CD4-positive, alpha-beta T cell (primary cell): ENCODE results near the gene NLGN1. TPM values are rescaled to one million over a fixed set of nuclear protein-coding genes. Genes with fewer than 3 reads are reported as not detected.

Experiments
- ATAC-seq: fragments of 200-7000 bp; cut with Tn5 transposase; one replicate; pipeline ENCODE4 v1.10.0; 2022; ENCODE audit warnings: mild to moderate bottlenecking; ENCODE audit not compliant: poor library complexity
- CTCF ChIA-PET: fragments of 350-600 bp; sonication (Branson Sonifier 250); formaldehyde crosslinking; loops from one replicate; lab custom pipeline; 2021; ENCODE audit warnings: antibody characterized with exemption, inconsistent platforms; lab: Charles Lee
- POLR2A ChIA-PET: fragments of 350-600 bp; sonication (Branson Sonifier 250); formaldehyde crosslinking; loops from one replicate; lab custom pipeline; 2021; ENCODE audit warnings: antibody characterized with exemption, inconsistent platforms; lab: Charles Lee
- DNase-seq, 14 experiments: peaks; one replicate each; pipeline ENCODE4 v3.0.0-alpha.2; 2013 to 2020; ENCODE audit warnings: mixed read lengths in 2 of 14
- H3K27ac ChIP-seq, 2 donors: one replicate each; pipeline versions ENCODE4 v1.5.1 to v1.7.0; 2013; ENCODE audit warnings: low read length in 2 of 2, low read depth in 1 of 2, mild to moderate bottlenecking in 1 of 2
- H3K27me3 ChIP-seq, 2 experiments: 1 replicate in 1 of 2; 2 replicates in 1 of 2; pipeline versions ENCODE4 v1.6.1 to v1.7.0; 2013; ENCODE audit warnings: low read length in 2 of 2, control low read depth in 1 of 2, mild to moderate bottlenecking in 1 of 2, moderate library complexity in 1 of 2; ENCODE audit not compliant: insufficient read depth in 2 of 2, control insufficient read depth in 1 of 2
- H3K36me3 ChIP-seq: one replicate; pipeline ENCODE4 v1.6.1; 2013; ENCODE audit warnings: low read length, control low read depth; ENCODE audit not compliant: insufficient read depth
- H3K4me1 ChIP-seq: one replicate; pipeline ENCODE4 v1.6.1; 2013; ENCODE audit warnings: low read length, control low read depth; ENCODE audit not compliant: insufficient read depth
- H3K4me3 ChIP-seq: one replicate; pipeline ENCODE4 v1.5.1; 2013; ENCODE audit warnings: mild to moderate bottlenecking, low read length, moderate library complexity
- H3K9me3 ChIP-seq, 2 experiments: 1 replicate in 1 of 2; 2 replicates in 1 of 2; pipeline versions ENCODE4 v1.6.1 to v1.7.0; 2013; ENCODE audit warnings: low read length in 2 of 2, mild to moderate bottlenecking in 2 of 2, control low read depth in 1 of 2, moderate library complexity in 1 of 2; ENCODE audit not compliant: control insufficient read depth in 1 of 2, insufficient read depth in 1 of 2
- H3K27ac Mint-ChIP-seq: one replicate; pipeline ENCODE4 v1.8.0; 2020; ENCODE audit warnings: mixed read lengths
- H3K27me3 Mint-ChIP-seq: one replicate; pipeline ENCODE4 v1.8.0; 2021; ENCODE audit warnings: mixed read lengths
- H3K36me3 Mint-ChIP-seq: one replicate; pipeline ENCODE4 v1.8.0; 2021; ENCODE audit warnings: low read depth, mixed read lengths
- H3K4me1 Mint-ChIP-seq: one replicate; pipeline ENCODE4 v1.8.0; 2021; ENCODE audit warnings: low read depth, mixed read lengths
- H3K4me3 Mint-ChIP-seq: one replicate; pipeline ENCODE4 v1.8.0; 2020; ENCODE audit warnings: mild to moderate bottlenecking, mixed read lengths
- H3K9me3 Mint-ChIP-seq: one replicate; pipeline ENCODE4 v1.8.0; 2020; ENCODE audit warnings: mixed read lengths
- intact Hi-C, 2 experiments: fragments of 100-400 bp; cut with DNase I in 1 of 2; cut with micrococcal nuclease in 1 of 2; formaldehyde crosslinking; loops; one replicate each; pipeline versions ENCODE4 v1.15.1 to v1.9.0; 2023 to 2025; cut with DNase I, micrococcal nuclease
- total RNA-seq, 174 experiments: library from RNA in 2 of 174; stranded (reverse) in 2 of 174; gene quantifications; one replicate each; pipeline ENCODE4 v1.2.3 and lab custom pipeline; 2021 to 2026
- TF ChIP-seq, protein P1 (sequence below): fragments of 200-600 bp; IDR thresholded peaks from one replicate; pipeline ENCODE4 v1.8.0; 2022; ENCODE audit warnings: antibody characterized with exemption, mild to moderate bottlenecking

NLGN1 gene
- total RNA-seq, 2 experiments from 2014 or later: not detected

DNA sequence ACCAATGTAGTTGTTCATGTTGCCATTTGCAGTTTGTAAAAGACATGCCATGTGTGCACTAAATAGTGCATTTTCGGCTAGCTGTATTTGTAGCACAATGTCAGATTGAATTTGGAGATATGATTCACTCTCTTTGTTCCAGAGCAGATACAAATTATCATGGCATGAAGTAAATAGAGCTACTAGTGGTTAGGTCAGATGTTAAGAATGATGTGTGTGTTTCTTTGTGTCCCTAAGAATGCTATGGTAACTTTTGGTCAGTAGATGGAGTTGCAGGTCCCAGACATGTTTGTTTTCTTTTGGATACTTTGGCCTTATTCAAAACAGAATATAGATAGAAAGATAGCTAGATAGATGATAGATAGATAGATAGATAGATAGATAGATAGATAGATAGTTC lies 595.8 kb downstream of the NLGN1 start:
- Histone ChIP-seq H3K36me3 (no peaks in the 10 kb centered on the region), H3K27ac (no peak overlapping the region), H3K27me3 (no peaks in the 10 kb centered on the region), H3K4me3 (no peak overlapping the region), H3K4me1 (no peaks in the 10 kb centered on the region), H3K9me3 (no peaks in the 10 kb centered on the region)
- no peak for ATAC-seq
- POLR2A ChIA-PET: no interaction called here
- no peak overlapping the region for H3K27ac Mint-ChIP-seq
- DNase-seq: no peak
- no peaks in the 10 kb centered on the region for H3K4me1 Mint-ChIP-seq
- TF ChIP-seq, protein P1, sequence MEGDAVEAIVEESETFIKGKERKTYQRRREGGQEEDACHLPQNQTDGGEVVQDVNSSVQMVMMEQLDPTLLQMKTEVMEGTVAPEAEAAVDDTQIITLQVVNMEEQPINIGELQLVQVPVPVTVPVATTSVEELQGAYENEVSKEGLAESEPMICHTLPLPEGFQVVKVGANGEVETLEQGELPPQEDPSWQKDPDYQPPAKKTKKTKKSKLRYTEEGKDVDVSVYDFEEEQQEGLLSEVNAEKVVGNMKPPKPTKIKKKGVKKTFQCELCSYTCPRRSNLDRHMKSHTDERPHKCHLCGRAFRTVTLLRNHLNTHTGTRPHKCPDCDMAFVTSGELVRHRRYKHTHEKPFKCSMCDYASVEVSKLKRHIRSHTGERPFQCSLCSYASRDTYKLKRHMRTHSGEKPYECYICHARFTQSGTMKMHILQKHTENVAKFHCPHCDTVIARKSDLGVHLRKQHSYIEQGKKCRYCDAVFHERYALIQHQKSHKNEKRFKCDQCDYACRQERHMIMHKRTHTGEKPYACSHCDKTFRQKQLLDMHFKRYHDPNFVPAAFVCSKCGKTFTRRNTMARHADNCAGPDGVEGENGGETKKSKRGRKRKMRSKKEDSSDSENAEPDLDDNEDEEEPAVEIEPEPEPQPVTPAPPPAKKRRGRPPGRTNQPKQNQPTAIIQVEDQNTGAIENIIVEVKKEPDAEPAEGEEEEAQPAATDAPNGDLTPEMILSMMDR: no peak
- H3K36me3 Mint-ChIP-seq: no peaks in the 10 kb centered on the region
- no peaks in the 10 kb centered on the region for H3K27me3 Mint-ChIP-seq
- CTCF ChIA-PET: no interaction called here
- H3K9me3 Mint-ChIP-seq: peaks cover 2% of the 10 kb centered on the region
- no peak overlapping the region for H3K4me3 Mint-ChIP-seq
- intact Hi-C loops: no loop called here

DNA sequence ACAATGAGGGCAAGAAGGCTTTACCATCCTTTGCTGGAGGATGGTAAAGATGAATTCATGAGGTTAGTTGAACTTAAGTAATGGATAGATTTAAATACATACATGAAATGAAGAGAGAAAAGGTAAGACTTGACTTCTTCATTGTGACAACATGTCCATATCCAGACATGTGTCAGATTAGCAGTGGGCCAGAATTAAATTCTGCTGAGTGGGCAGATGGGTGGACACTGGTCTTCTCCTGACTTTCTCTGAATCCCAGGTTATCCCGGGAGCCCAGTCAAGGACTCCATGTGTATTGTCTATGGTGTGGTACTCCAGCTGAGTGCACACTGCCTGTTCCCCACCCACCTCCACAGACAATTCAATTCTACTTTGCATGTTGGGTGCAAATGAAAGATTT lies 603.1 kb downstream of the NLGN1 start:
- TF ChIP-seq, protein P1: no peak
- intact Hi-C loops: no loop called here
- no peaks in the 10 kb centered on the region for H3K9me3 ChIP-seq
- H3K36me3 Mint-ChIP-seq: no peaks in the 10 kb centered on the region
- no peak overlapping the region for H3K4me3 Mint-ChIP-seq
- H3K4me1 ChIP-seq: no peaks in the 10 kb centered on the region
- H3K4me3 ChIP-seq: no peak overlapping the region
- no peak overlapping the region for H3K27ac Mint-ChIP-seq
- H3K27me3 Mint-ChIP-seq: no peaks in the 10 kb centered on the region
- no peaks in the 10 kb centered on the region for H3K36me3 ChIP-seq
- DNase-seq (no peak), ATAC-seq (no peak)
- CTCF ChIA-PET: no interaction called here
- H3K4me1 Mint-ChIP-seq: no peaks in the 10 kb centered on the region
- no peak overlapping the region for H3K27ac ChIP-seq
- POLR2A ChIA-PET: no interaction called here
- no peaks in the 10 kb centered on the region for H3K27me3 ChIP-seq
- H3K9me3 Mint-ChIP-seq: no peaks in the 10 kb centered on the region

DNA sequence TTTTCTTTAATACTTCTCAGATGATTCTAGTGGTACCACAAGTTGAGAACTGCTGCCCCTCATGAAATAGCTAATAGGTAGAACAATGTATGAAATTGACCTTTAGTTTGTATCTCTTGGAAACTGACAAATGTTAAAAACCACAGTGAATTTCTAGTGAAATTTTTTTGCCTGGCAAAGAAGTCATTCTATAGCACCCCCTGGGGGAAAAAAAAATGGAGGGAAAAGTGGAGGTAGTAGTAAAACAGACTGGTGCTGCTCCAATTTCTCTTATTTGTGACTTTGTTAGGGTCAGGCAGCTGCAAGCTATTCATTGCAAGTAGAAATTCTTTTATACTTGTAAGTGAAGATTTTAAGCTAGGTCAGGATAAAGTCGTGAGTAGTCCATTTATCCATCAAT lies 605.0 kb downstream of the NLGN1 start:
- POLR2A ChIA-PET: no interaction called here

More for the DNA sequence above, 605.0 kb downstream of the NLGN1 start:
- ATAC-seq (no peak), DNase-seq (no peak)
- H3K9me3 ChIP-seq: no peaks in the 10 kb centered on the region
- H3K9me3 Mint-ChIP-seq: no peaks in the 10 kb centered on the region
- no peaks in the 10 kb centered on the region for H3K27me3 Mint-ChIP-seq
- no peak overlapping the region for H3K4me3 Mint-ChIP-seq
- no peaks in the 10 kb centered on the region for H3K36me3 Mint-ChIP-seq
- H3K36me3 ChIP-seq: no peaks in the 10 kb centered on the region
- H3K4me3 ChIP-seq: no peak overlapping the region
- CTCF ChIA-PET: interaction anchor here (1.0 kb wide), 1 partner anchor 10 kb away, joined by 3 read pairs; no protein-coding TSS in a partner anchor
- H3K27me3 ChIP-seq: no peaks in the 10 kb centered on the region
- no peak overlapping the region for H3K27ac ChIP-seq
- H3K4me1 ChIP-seq: no peaks in the 10 kb centered on the region
- intact Hi-C loops: no loop called here
- no peak overlapping the region for H3K27ac Mint-ChIP-seq
- TF ChIP-seq, protein P1: no peak
- H3K4me1 Mint-ChIP-seq: no peaks in the 10 kb centered on the region
